WERI-Rb-1 (cell line): Measurements from ENCODE around the gene CEBPB.
A peak's percentile ranks its signal among the peaks of the same experiment; 100 is the strongest.

Experiments
- DNase-seq: peaks from one replicate; pipeline ENCODE4 v3.0.0-alpha.2; 2020
- H3K27ac ChIP-seq: fragments of 250-450 bp; sonication (Bioruptor Pico); 2 replicates; pipeline ENCODE4 v1.5.1; 2020; ENCODE audit warnings: mild to moderate bottlenecking, moderate library complexity
- H3K27me3 ChIP-seq: fragments of 250-450 bp; sonication (Bioruptor Pico); 2 replicates; pipeline ENCODE4 v1.5.1; 2021; ENCODE audit warnings: mild to moderate bottlenecking, low read depth, moderate library complexity; ENCODE audit not compliant: insufficient read depth, severe bottlenecking
- H3K36me3 ChIP-seq: fragments of 250-450 bp; sonication (Bioruptor Pico); 2 replicates; pipeline ENCODE4 v1.5.1; 2020; ENCODE audit warnings: mild to moderate bottlenecking, moderate library complexity
- H3K4me3 ChIP-seq: 2 replicates; pipeline ENCODE4 v1.5.1; 2011; ENCODE audit warnings: low read depth, mild to moderate bottlenecking, control low read depth, low read length
- H3K9me3 ChIP-seq: fragments of 250-450 bp; sonication (Bioruptor Pico); 2 replicates; pipeline ENCODE4 v1.5.1; 2021; ENCODE audit warnings: mild to moderate bottlenecking, moderate library complexity; ENCODE audit not compliant: severe bottlenecking
- CTCF ChIP-seq: IDR thresholded peaks from 2 replicates; pipeline ENCODE4 v1.5.1; 2011; ENCODE audit warnings: low read depth, mild to moderate bottlenecking, control low read depth, inconsistent platforms, low read length

Gene CEBPB

GRCh38 chr20:50190251-50191064 is at the start of gene CEBPB:
Gene CEBPB, plus strand, starts transcription at chr20:50190830. Its CDS starts 204 bp downstream, at chr20:50191034.
- H3K9me3 ChIP-seq: no peaks in the 10 kb centered on the region
- H3K27ac ChIP-seq: peak within 1 kb of the TSS; percentile 82
- no peaks in the 10 kb centered on the region for H3K27me3 ChIP-seq
- peak; percentile 90 for DNase-seq
- no peaks in the 10 kb centered on the region for H3K36me3 ChIP-seq
- H3K4me3 ChIP-seq: peak within 1 kb of the TSS; percentile 63
- peak; percentile 65 for TF ChIP-seq CTCF

GRCh38 chr20:50141018-50141675 is 49.5 kb upstream of the CEBPB start:
- no peak for TF ChIP-seq CTCF
- DNase-seq: no peak
- Histone ChIP-seq H3K9me3 (no peaks in the 10 kb centered on the region), H3K27me3 (no peaks in the 10 kb centered on the region), H3K27ac (no peak overlapping the region), H3K4me3 (no peak overlapping the region), H3K36me3 (peaks cover 25% of the 10 kb centered on the region)

GRCh38 chr20:50141811-50142561 is 48.6 kb upstream of the CEBPB start:
- Histone ChIP-seq H3K9me3 (no peaks in the 10 kb centered on the region), H3K27ac (no peak overlapping the region), H3K36me3 (peaks cover 30% of the 10 kb centered on the region), H3K27me3 (no peaks in the 10 kb centered on the region), H3K4me3 (no peak overlapping the region)
- TF ChIP-seq CTCF: no peak
- no peak for DNase-seq

GRCh38 chr20:50142812-50143211 is 47.8 kb upstream of the CEBPB start:
- Histone ChIP-seq H3K4me3 (no peak overlapping the region), H3K27ac (no peak overlapping the region), H3K9me3 (no peaks in the 10 kb centered on the region), H3K27me3 (no peaks in the 10 kb centered on the region), H3K36me3 (peaks cover 31% of the 10 kb centered on the region)
- no peak for DNase-seq
- TF ChIP-seq CTCF: no peak

- Histone ChIP-seq H3K27ac (no peak overlapping the region), H3K36me3 (peaks cover 40% of the 10 kb centered on the region), H3K27me3 (no peaks in the 10 kb centered on the region), H3K4me3 (no peak overlapping the region), H3K9me3 (no peaks in the 10 kb centered on the region)
- no peak for TF ChIP-seq CTCF
- DNase-seq: no peak
Observed at GRCh38 chr20:50144362-50144761, 46.3 kb upstream of the CEBPB start.
